Transverse colon (tissue), 4 donors: ENCODE data around the gene NDUFA12. TPM values are rescaled to one million over a fixed set of nuclear protein-coding genes. Genes with fewer than 3 reads are reported as not detected.
"Not testable (repeated sequence)": the region's sequence is repeated elsewhere in the genome, so short reads cannot be mapped to it uniquely, and the experiment has no call there.

Experiments
- DNase-seq: peaks from one replicate; pipeline ENCODE4 v3.0.0-alpha.2; 2019
- H3K27ac ChIP-seq, 4 donors: fragments of 200-600 bp; sonication (generic); 2 replicates each; pipeline ENCODE4 v1.5.1; 2016 to 2018; ENCODE audit warnings: inconsistent platforms in 4 of 4
- H3K27me3 ChIP-seq: fragments of 200-600 bp; sonication (generic); 2 replicates; pipeline ENCODE4 v1.5.1; 2017; ENCODE audit warnings: inconsistent platforms
- H3K36me3 ChIP-seq, 4 donors: fragments of 200-600 bp; sonication (generic); 2 replicates each; pipeline ENCODE4 v1.5.1; 2017 to 2019; ENCODE audit warnings: inconsistent platforms in 4 of 4
- H3K4me1 ChIP-seq, 4 donors: fragments of 200-600 bp; sonication (generic); 2 replicates each; pipeline ENCODE4 v1.5.1; 2017 to 2020; ENCODE audit warnings: inconsistent platforms in 4 of 4
- H3K4me3 ChIP-seq, 4 donors: fragments of 200-600 bp; sonication (generic); 1 replicate in 1 of 4; 2 replicates in 3 of 4; pipeline versions ENCODE4 v1.5.1 to v1.6.1; 2017 to 2019; ENCODE audit warnings: inconsistent platforms in 4 of 4
- H3K9me3 ChIP-seq, 2 donors: fragments of 200-600 bp; sonication (generic); 2 replicates each; pipeline ENCODE4 v1.5.1; 2017 to 2019; ENCODE audit warnings: inconsistent platforms in 2 of 2
- EP300 ChIP-seq: sonication (generic); formaldehyde crosslinking; IDR thresholded peaks from one replicate; pipeline ENCODE4 v1.6.1; 2017; ENCODE audit warnings: antibody characterized with exemption, low read depth
- POLR2A ChIP-seq: fragments of 450-650 bp; IDR thresholded peaks from one replicate; pipeline ENCODE4 v1.6.1; 2016; ENCODE audit warnings: antibody characterized with exemption, mild to moderate bottlenecking, moderate library complexity
- POLR2AphosphoS5 ChIP-seq, 3 donors: sonication (generic); formaldehyde crosslinking; IDR thresholded peaks; one replicate each; pipeline ENCODE4 v1.6.1; 2016; ENCODE audit warnings: antibody characterized with exemption in 3 of 3
- WGBS, 2 donors: methylation state at CpG; one replicate each; pipeline ENCODE4 v1.1.5; 2018; ENCODE audit warnings: low coverage in 1 of 2; 5-methylcytosine and 5-hydroxymethylcytosine counted together
- in situ Hi-C, 4 donors: fragments of 200-750 bp; cut with MboI; loops; one replicate each; pipeline versions ENCODE4 v1.15.0 to v1.15.1; 2017; ENCODE audit warnings: low sequenced_read_pairs in 3 of 4, low pct_ligation_motif_present in 1 of 4, low pct_unique_long_range_greater_than_20kb in 1 of 4
- intact Hi-C: fragments of 100-400 bp; cut with DNase I; formaldehyde crosslinking; loops from one replicate; pipeline ENCODE4 v1.15.1; 2023; ENCODE audit warnings: low total_unique reads
- total RNA-seq, 4 donors: library from RNA; depleted of rRNA; stranded (reverse); fragments of >200 nt; gene quantifications; one replicate each; pipeline ENCODE4 v1.1.0, GENCODE V29; 2016
- TF ChIP-seq, protein P1 (sequence below), 5 experiments: fragments of 200-600 bp in 3 of 5; fragments of 450-650 bp in 2 of 5; sonication (generic) in 3 of 5; IDR thresholded peaks; 1 replicate in 2 of 5; 2 replicates in 3 of 5; pipeline ENCODE4 v1.5.1; 2016 to 2017; ENCODE audit warnings: antibody characterized with exemption in 5 of 5, inconsistent platforms in 3 of 5, mild to moderate bottlenecking in 2 of 5, moderate library complexity in 1 of 5

NDUFA12 gene
- total RNA-seq, 4 donors from 2014 or later, result 4.4 to 155 (median 69.2) TPM

DNA sequence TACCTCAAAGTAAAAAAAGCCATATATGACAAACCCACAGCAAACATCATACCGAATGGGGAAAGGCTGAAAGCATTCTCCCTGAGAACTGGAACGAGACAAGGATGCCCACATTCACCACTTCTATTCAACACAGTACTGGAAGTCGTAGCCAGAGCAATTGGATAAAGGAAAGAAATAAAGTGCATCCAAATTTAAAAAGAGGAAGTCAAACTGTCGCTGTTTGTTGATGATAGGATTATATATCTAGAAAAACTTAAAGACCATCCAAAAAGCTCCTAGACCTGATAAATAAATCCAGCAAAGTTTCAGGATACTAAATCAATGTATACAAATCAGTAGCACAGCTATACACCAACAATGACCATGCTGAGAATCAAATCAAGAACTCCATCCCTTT is 5.2 kb downstream of the NDUFA12 start:
- intact Hi-C loops (no loop called here), in situ Hi-C loops (no loop called here)
- Histone ChIP-seq H3K27me3 (no peaks in the 10 kb centered on the region), H3K4me1 (peaks cover 10 to 35% (median 18%) of the 10 kb centered on the region in 4 donors), H3K4me3 (no peak overlapping the region), H3K9me3 (no peaks in the 10 kb centered on the region), H3K36me3 (peaks cover 0 to 29% (median 4%) of the 10 kb centered on the region in 4 donors), H3K27ac (no peak overlapping the region)
- DNase-seq, result no peak
- 65 to 70% methylated on average over 4 of the region's 4 CpGs for WGBS, 2 donors
- TF ChIP-seq POLR2A, result no peak
- TF ChIP-seq, protein P1, sequence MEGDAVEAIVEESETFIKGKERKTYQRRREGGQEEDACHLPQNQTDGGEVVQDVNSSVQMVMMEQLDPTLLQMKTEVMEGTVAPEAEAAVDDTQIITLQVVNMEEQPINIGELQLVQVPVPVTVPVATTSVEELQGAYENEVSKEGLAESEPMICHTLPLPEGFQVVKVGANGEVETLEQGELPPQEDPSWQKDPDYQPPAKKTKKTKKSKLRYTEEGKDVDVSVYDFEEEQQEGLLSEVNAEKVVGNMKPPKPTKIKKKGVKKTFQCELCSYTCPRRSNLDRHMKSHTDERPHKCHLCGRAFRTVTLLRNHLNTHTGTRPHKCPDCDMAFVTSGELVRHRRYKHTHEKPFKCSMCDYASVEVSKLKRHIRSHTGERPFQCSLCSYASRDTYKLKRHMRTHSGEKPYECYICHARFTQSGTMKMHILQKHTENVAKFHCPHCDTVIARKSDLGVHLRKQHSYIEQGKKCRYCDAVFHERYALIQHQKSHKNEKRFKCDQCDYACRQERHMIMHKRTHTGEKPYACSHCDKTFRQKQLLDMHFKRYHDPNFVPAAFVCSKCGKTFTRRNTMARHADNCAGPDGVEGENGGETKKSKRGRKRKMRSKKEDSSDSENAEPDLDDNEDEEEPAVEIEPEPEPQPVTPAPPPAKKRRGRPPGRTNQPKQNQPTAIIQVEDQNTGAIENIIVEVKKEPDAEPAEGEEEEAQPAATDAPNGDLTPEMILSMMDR (IDR thresholded peaks at IDR 0.05), result no peak
- no peak for TF ChIP-seq EP300
- no peak for TF ChIP-seq POLR2AphosphoS5 (IDR thresholded peaks at IDR 0.05)

DNA sequence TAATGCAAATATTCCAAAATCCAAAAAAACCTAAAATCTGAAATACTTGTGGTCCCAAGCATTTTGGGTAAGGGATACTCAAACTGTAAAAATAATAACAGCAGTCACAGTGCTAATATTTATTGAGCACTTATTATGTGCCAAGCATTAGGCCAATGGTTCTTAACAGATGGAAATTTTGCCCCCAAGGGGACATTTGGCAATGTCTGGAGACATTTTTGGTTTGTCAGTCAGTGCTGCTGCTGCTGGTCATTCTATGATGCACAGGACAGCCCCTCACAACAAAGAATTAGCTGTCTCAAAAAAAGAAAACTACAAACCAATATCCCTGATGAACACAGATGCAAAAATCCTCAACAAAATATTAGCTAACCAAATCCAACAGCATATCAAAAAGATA is 5.8 kb downstream of the NDUFA12 start:
- no peak for DNase-seq
- H3K4me3 ChIP-seq, result no peak overlapping the region
- peaks cover 0 to 29% (median 4%) of the 10 kb centered on the region in 4 donors for H3K36me3 ChIP-seq
- in situ Hi-C loops, result no loop called here
- TF ChIP-seq EP300, result no peak
- TF ChIP-seq, protein P1 (IDR thresholded peaks at IDR 0.05), result no peak
- TF ChIP-seq POLR2A, result no peak
- no peak for TF ChIP-seq POLR2AphosphoS5 (IDR thresholded peaks at IDR 0.05)
- no peak overlapping the region for H3K27ac ChIP-seq
- H3K4me1 ChIP-seq, result peaks cover 8 to 32% (median 16%) of the 10 kb centered on the region in 4 donors
- H3K27me3 ChIP-seq, result no peaks in the 10 kb centered on the region
- intact Hi-C loops, result no loop called here
- H3K9me3 ChIP-seq, result no peaks in the 10 kb centered on the region

DNA sequence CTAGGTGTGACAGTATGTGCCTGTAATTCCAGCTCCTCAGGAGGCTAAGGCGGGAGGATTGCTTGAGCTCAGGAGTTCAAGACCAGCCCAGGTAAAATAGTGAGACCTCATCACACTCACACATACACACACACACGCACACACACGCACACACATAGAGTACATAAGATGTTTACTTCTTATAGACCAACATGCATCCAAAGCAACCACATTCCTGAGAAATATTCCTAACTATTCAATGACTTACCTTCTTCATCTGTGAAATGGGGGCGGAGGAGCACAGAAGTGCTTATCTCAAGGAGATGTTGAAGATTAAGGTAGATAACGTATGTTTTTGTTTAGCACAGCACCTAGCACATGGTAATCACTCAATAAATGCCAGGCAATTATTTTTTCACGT is 6.4 kb downstream of the NDUFA12 start:
- WGBS, 2 donors, result 92 to 94% methylated on average over 6 of the region's 6 CpGs
- no peaks in the 10 kb centered on the region for H3K27me3 ChIP-seq
- no peak overlapping the region for H3K27ac ChIP-seq
- peaks cover 0 to 31% (median 4%) of the 10 kb centered on the region in 4 donors for H3K36me3 ChIP-seq
- peaks cover 5 to 27% (median 14%) of the 10 kb centered on the region in 4 donors for H3K4me1 ChIP-seq
- TF ChIP-seq POLR2A (no peak), EP300 (no peak), POLR2AphosphoS5 (IDR thresholded peaks at IDR 0.05) (no peak)
- TF ChIP-seq, protein P1 (IDR thresholded peaks at IDR 0.05), result no peak
- H3K4me3 ChIP-seq, result no peak overlapping the region
- H3K9me3 ChIP-seq, result no peaks in the 10 kb centered on the region
- intact Hi-C loops, result no loop called here
- in situ Hi-C loops, result no loop called here
- no peak for DNase-seq

DNA sequence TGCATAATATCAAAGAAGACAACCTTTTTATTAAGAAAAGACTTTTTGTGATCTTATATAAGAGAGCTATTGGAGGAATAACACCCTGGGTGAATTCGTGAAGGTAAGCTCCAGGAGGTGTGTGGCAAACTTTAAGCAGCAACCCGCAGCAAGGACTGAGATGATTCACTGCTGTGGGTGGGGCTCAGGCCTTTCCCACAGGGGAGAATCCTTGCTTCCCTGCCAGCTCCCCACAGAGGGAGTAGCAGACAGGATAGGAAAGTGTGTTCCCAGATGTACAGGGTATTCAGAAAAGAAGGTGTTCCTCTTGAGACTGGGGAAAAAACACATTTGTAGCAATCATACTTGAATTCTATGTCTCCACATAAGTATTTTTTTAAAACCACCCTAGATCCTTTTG is 9.2 kb downstream of the NDUFA12 start:
- peaks cover 0 to 15% (median 0%) of the 10 kb centered on the region in 4 donors for H3K36me3 ChIP-seq
- H3K27me3 ChIP-seq, result no peaks in the 10 kb centered on the region
- no peak overlapping the region for H3K4me3 ChIP-seq
- H3K9me3 ChIP-seq, result no peaks in the 10 kb centered on the region
- H3K4me1 ChIP-seq, result peaks cover 0 to 4% (median 1%) of the 10 kb centered on the region in 4 donors
- H3K27ac ChIP-seq, result no peak overlapping the region
- no peak for DNase-seq
- in situ Hi-C loops, result no loop called here
- 81 to 89% methylated on average over 2 of the region's 2 CpGs for WGBS, 2 donors
- TF ChIP-seq, protein P1 (IDR thresholded peaks at IDR 0.05), result no peak
- intact Hi-C loops, result no loop called here

DNA sequence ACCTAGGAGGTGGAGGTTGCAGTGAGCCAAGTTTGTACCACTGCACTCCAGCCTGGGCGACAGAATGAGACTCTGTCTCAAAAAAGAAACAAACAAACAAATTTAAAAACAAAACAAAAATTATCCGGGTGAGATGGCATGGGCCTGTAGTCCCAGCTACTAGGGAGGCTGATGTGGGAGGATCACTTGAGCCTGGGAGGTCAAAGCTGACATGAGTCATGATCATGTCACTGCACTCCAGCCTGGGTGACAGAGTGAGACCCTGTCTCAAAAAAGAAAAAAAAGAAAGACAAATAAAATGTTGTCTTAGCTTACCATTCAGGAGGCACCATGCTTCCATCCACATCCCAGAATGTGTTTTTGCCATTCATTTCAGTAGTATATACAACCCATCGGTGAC is 9.6 kb downstream of the NDUFA12 start:
- H3K4me3 ChIP-seq, DNase-seq, in situ Hi-C loops, intact Hi-C loops, H3K27me3 ChIP-seq, H3K4me1 ChIP-seq, H3K9me3 ChIP-seq, H3K27ac ChIP-seq: not testable (repeated sequence)
- peaks cover 0 to 15% (median 0%) of the 10 kb centered on the region in 4 donors for H3K36me3 ChIP-seq
- 83 to 94% methylated on average over 3 of the region's 3 CpGs for WGBS, 2 donors
